ENCODE data around the gene PCBP4.
A peak's percentile ranks its signal among the peaks of the same experiment; 100 is the strongest.

The PCBP4 gene

GRCh38 chr3:51967384-51968169 lies at the start of gene PCBP4:
TSS of gene PCBP4 (minus strand) at chr3:51967454. CDS start at chr3:51961240, 6,214 bp downstream.
- DNase-seq, result no peak

GRCh38 chr3:52015438-52016228 lies 48.4 kb upstream of the PCBP4 start:
- no peak for DNase-seq

- no peak for DNase-seq
These were observed 47.4 kb upstream of the PCBP4 start for GRCh38 chr3:52014613-52015012.

- DNase-seq, result no peak
These were observed 46.7 kb upstream of the PCBP4 start for GRCh38 chr3:52013802-52014598.

- no peak for DNase-seq
These were observed 45.4 kb upstream of the PCBP4 start for GRCh38 chr3:52012699-52013098.

- DNase-seq, result no peak
These were observed 43.2 kb upstream of the PCBP4 start for GRCh38 chr3:52010431-52010830.

- DNase-seq, result no peak
These were observed 40.0 kb upstream of the PCBP4 start for GRCh38 chr3:52007291-52007690.

GRCh38 chr3:52006820-52007133 lies 39.5 kb upstream of the PCBP4 start:
- DNase-seq, result no peak

GRCh38 chr3:52006017-52006819 lies 39.0 kb upstream of the PCBP4 start:
- peak; percentile 24 to 42 for DNase-seq

GRCh38 chr3:52005571-52005986 lies 38.3 kb upstream of the PCBP4 start:
- DNase-seq, result no peak

GRCh38 chr3:52004906-52005395 lies 37.7 kb upstream of the PCBP4 start:
- DNase-seq, result no peak

GRCh38 chr3:52004163-52004787 lies 37.0 kb upstream of the PCBP4 start:
- DNase-seq, result no peak

GRCh38 chr3:52002748-52003147 lies 35.5 kb upstream of the PCBP4 start:
- no peak for DNase-seq

GRCh38 chr3:52001443-52001974 lies 34.3 kb upstream of the PCBP4 start:
- DNase-seq, result peak in 1 of 2 donors; percentile 70

GRCh38 chr3:51999846-52000245 lies 32.6 kb upstream of the PCBP4 start:
- no peak for DNase-seq

- DNase-seq, result no peak
These were observed 31.5 kb upstream of the PCBP4 start for GRCh38 chr3:51998774-51999173.

GRCh38 chr3:51997935-51998596 lies 30.8 kb upstream of the PCBP4 start:
- DNase-seq, result no peak

GRCh38 chr3:51997172-51997571 lies 29.9 kb upstream of the PCBP4 start:
- no peak for DNase-seq

GRCh38 chr3:51995346-51996163 lies 28.3 kb upstream of the PCBP4 start, which contains the start of gene RPL29:
TSS of gene RPL29 (minus strand) at chr3:51995895. CDS start at chr3:51995461, 434 bp downstream.
- DNase-seq, result peak; percentile 91 to 95

- DNase-seq, result no peak
These were observed 27.3 kb upstream of the PCBP4 start for GRCh38 chr3:51994530-51994929.

Measured in inflammatory macrophage treated with lipopolysaccharide for 1 hour (primary cell).